Measurements from ENCODE around the gene CDK2AP2.
"Not testable (repeated sequence)": the region's sequence is repeated elsewhere in the genome, so short reads cannot be mapped to it uniquely, and the experiment has no call there.

Gene CDK2AP2

GRCh38 chr11:67482827-67483798 is 24.8 kb downstream of the CDK2AP2 start, which contains the start of gene AIP:
Gene AIP (plus strand): TSS chr11:67483026. CDS start chr11:67483159, 133 bp downstream.
- TF ChIP-seq CTCF (IDR thresholded peaks at IDR 0.05; ENCODE audit: low read depth, low read length) = no peak; the same call in none of the 2 replicates
- DNase-seq (ENCODE audit: extremely low read depth, low read depth) = peak; percentile 90

- no peak for DNase-seq (ENCODE audit: extremely low read depth, low read depth)
- TF ChIP-seq CTCF (IDR thresholded peaks at IDR 0.05; ENCODE audit: low read depth, low read length) = no peak
These were observed 25.6 kb downstream of the CDK2AP2 start for GRCh38 chr11:67482275-67482826.

GRCh38 chr11:67477344-67478050 is 30.5 kb downstream of the CDK2AP2 start:
- not testable (repeated sequence) for DNase-seq (ENCODE audit: extremely low read depth, low read depth)

- not testable (repeated sequence) for DNase-seq (ENCODE audit: extremely low read depth, low read depth)
These were observed 31.3 kb downstream of the CDK2AP2 start for GRCh38 chr11:67476692-67477091.

- TF ChIP-seq CTCF (IDR thresholded peaks at IDR 0.05; ENCODE audit: low read depth, low read length) = no peak
- no peak for DNase-seq (ENCODE audit: extremely low read depth, low read depth)
These were observed 35.1 kb downstream of the CDK2AP2 start for GRCh38 chr11:67472882-67473281.

GRCh38 chr11:67470337-67471002 is 37.5 kb downstream of the CDK2AP2 start:
- no peak for DNase-seq (ENCODE audit: extremely low read depth, low read depth)
- no peak for TF ChIP-seq CTCF (IDR thresholded peaks at IDR 0.05; ENCODE audit: low read depth, low read length)

GRCh38 chr11:67469508-67469811 is 38.5 kb downstream of the CDK2AP2 start:
- no peak for TF ChIP-seq CTCF (IDR thresholded peaks at IDR 0.05; ENCODE audit: low read depth, low read length)
- DNase-seq (ENCODE audit: extremely low read depth, low read depth) = no peak

Data from AG09319 (cell line).